HS-27A (cell line): ENCODE results near the gene GOLGA8J.
"Not testable (repeated sequence)": the region's sequence is repeated elsewhere in the genome, so short reads cannot be mapped to it uniquely, and the experiment has no call there.

Experiments used
- DNase-seq: peaks from one replicate; pipeline ENCODE4 v3.0.0-alpha.2; 2012; ENCODE audit warnings: low read depth, missing footprints

Gene GOLGA8J, protein sequence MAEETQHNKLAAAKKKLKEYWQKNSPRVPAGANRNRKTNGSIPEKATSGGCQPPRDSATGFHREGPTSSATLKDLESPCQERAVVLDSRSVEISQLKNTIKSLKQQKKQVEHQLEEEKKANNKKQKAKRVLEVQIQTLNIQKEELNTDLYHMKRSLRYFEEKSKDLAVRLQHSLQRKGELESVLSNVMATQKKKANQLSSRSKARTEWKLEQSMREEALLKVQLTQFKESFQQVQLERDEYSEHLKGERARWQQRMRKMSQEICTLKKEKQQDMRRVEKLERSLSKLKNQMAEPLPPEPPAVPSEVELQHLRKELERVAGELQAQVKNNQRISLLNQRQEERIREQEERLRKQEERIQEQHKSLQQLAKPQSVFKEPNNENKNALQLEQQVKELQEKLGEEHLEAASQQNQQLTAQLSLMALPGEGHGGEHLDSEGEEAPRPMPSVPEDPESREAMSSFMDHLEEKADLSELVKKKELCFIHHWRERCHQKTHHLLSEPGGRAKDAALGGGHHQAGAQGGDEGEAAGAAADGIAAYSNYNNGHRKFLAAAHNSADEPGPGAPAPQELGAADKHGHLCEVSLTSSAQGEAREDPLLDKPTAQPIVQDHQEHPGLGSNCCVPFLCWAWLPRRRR

DNA sequence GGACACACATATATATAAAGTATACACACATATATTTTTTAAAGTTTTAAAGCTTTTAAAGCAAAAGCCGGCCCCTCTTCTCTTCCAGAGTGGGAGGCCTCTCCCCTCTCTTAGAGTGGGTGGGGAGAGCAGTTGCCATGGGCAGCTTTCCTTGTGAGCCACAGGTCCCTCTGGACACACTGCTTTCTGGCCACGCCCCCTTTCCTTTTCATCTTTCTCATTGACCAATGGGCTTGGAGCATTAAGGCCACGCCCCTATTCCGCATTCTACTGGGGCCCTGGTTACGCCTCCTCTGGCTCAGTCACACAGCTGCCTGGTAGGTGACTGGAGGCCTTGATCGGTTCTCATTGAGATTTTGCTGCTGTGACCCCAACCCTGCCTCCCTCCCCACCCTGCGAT, at the start of gene GOLGA8J:
TSS of gene GOLGA8J (plus strand) at position 301 of the 400 bp plus-strand sequence. CDS start at position 399, 98 bp downstream.
- DNase-seq = not testable (repeated sequence)

DNA sequence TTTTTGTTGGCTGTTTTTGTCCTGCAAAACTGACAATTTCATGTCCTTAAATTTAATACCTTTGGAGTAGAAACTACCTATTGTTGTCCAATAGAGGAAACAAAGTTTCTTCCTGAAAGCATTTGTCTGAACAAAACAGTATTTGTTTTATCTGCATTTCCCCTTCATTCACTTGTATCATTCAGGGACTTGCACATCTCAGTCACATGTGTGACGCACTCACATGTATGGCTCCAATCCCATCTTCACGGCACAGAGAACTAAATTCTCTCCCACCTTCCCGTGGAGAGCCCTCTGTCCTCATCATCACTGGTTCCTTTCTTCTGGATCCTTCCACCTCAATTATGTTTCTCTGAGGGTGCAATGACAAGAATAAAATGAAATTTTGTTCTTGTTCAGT, 49.5 kb upstream of the GOLGA8J start:
- no peak for DNase-seq

DNA sequence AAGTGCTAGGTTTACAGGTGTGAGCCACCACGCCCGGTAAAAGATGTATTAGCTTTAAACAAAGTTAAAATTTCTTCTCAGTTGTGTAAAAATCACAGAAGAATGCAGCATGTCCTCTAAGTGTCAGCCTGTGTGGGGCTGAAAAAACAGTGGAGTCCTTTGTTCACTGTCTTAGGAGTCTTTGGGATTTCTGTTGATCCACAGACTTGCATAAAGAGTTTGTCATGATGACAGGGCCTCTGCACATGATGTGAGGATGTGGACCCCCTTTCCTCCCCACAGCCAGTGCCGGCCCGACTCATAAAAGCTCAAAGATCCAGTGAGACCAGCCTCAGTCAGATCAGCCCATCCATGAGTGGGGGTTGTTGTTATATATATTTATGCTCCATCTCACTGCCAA, 49.0 kb upstream of the GOLGA8J start:
- no peak for DNase-seq

DNA sequence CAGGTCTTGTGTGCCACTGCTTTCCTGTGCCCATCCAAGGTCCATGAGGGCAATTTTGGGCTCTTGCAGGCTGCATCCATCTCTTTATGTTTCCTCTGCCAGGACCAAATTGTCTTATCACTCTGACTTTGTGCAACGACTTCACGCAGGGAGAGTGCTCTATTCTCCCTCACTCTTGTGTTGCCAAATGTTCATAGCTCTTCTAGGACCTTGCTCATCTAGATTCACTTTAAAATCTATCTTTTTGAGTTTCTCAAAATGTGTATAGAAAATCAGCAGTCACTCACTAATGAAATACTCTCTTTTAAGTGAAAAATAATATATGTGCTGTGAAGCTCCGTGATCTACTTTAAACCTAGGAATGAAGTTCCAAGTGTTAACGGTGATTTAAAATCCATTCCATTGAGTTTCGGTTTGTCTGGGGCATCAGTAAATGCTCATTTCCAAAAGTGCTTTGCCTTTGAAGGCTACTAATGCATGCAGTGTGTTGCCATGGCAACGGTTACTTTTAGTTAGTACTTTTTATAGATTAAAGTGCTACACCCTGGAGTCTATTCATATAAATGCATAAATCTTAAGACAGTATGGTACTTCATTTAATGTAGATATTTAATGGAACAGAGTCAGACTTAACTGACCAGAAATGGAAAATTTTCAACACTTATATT, 46.6 kb upstream of the GOLGA8J start:
- DNase-seq = no peak

DNA sequence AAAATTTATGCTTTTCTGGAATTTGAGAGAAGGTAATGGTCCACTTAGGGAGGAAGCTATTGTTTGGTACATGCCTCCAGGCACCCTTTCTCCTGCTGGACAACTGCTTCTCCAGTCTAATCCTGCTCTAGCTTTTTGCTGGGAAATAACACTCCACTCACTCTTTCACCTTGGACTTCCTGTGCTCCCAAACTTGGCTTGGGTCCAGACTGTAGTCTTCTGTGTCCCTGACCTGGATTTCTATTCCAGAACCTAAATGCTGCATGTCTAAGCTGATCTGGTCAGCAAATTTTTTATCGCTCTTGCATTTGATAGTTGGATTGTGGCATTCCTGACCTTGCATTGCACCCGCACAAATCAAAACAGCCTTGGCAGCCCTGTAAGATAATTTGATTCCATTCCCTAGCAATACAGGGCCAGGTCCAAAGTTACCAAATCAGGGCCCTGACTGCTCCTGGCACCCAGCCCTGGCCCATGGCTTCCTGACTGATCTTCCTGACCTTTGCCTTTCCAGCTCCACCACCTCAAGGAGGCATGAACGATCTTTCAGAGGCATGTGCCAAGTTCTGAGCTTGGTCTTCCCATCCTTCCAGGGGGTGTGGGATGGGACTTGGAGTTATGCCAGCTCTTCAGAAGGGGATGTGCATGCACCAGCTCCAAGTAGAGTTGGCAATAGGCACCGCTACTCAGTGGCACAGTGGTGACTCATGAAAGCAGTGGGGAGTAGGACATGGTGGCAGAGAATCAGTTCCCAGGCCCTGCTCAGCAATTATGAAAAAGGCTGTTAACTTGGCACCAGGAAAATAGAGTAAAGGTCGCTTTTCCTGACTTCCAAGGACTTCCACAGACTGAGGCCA, 43.9 kb upstream of the GOLGA8J start:
- no peak for DNase-seq

DNA sequence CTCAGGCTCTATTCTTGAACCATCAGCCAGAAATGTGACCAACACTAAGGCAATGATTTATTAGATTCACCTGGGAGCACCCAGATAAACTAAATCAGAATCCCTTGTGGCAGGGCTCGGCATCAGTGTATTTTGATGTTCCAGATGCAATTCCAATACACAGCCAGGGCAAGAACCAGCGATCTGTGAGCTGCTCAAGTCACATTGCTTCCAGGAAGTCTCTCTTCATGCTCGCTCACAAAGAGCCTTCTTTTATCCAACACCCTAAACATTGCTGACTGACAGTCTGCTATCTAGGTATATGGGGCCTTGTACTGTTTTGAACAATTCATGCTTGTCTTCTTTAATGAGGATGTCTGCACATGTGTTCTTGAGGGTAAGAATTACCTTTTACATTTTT, 40.9 kb upstream of the GOLGA8J start:
- DNase-seq = no peak

DNA sequence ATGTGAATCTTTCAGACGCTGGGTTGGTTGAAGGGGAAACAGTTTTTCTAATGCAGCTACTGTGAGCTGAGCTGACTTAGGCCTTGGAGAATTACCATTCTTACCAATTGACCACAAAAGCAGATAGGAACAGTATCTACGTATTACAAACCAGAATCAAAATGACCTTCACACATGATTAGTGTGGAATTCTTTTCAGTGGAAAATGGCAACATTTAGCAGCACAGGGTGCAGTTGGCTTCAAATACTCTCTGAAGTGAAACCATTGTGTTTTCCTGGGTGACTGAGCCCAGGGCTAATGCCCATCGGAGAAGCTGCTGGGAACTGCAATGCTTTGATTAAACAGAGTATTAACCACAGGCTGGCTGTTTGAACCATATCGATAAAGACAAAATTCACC, 40.2 kb upstream of the GOLGA8J start:
- no peak for DNase-seq

DNA sequence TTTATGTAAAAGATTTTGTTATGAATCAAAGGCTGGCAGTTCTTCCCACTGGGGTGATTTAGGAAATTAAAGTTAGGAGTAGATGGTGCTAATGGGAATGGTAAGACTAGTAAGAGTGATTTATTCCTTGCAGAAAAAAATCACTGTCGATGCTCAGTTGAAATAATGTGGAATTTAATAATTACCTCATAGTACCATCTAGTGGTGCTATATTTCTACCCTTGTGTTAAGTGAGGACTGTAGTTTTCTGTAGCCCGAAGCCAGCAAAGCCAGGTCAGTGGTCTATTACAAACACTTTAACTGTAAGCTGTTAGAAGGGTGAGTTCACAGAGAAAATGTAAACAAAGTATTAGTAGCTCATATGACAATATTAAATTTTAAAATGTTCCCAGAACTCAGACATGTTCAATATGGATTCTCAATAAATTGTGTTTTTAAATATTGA, 39.5 kb upstream of the GOLGA8J start:
- DNase-seq = no peak

DNA sequence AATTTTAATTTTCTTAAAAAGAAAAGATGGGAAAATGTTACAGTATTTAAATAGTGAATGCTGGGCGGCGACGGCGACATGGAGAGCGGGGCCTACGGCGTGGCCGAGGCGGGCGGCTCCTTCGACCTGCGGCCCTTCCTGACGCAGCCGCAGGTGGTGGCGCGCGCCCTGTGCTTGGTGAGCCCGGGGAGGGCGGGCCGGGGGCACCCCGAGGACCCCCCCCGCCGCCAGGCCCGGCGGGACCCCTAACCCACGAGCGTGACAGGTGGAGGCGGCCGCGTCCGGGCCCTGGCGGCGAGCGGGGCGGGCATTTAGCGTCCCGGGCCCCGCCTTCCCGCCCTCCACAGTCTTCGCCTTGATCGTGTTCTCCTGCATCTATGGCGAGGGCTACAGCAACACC, 38.4 kb upstream of the GOLGA8J start:
- no peak for DNase-seq

DNA sequence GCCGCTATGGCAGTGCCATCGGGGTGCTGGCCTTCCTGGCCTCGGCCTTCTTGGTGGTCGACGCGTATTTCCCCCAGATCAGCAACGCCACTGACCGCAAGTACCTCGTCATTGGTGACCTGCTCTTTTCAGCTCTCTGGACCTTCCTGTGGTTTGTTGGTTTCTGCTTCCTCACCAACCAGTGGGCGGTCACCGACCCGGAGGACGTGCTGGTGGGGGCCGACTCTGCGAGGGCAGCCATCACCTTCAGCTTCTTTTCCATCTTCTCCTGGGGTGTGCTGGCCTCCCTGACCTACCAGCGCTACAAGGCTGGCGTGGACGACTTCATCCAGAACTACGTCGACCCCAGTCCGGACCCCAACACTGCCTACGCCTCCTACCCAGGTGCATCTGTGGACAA, 37.9 kb upstream of the GOLGA8J start:
- DNase-seq = not testable (repeated sequence)

DNA sequence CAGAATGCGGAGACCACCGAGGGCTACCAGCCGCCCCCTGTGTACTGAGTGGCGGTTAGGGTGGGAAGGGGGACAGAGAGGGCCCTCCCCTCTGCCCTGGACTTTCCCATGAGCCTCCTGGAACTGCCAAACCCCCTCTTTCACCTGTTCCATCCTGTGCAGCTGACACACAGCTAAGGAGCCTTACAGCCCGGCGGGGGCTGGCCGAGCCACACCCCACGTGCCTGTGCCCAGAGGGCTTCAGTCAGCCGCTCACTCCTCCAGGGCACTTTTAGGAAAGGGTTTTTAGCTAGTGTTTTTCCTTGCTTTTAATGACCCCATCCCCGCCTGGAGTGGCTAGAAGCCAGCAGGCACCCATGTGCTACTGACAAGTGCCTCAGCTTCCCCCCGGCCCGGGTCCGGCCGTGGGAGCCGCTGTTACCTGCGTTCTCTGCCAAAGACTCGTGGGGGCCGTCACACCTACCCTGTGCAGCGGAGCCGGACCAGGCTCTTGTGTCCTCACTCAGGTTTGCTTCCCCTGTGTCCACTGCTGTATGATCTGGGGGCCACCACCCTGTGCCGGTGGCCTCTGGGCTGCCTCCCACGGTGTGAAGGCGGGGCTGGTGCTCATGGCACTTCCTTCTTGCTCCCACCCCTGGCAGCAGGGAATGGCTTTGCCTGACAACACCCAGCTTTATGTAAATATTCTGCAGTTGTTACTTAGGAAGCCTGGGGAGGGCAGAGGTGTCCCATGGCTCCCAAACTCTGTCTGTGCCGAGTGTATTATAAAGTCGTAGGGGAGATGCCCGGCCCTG, 37.3 kb upstream of the GOLGA8J start:
- not testable (repeated sequence) for DNase-seq

DNA sequence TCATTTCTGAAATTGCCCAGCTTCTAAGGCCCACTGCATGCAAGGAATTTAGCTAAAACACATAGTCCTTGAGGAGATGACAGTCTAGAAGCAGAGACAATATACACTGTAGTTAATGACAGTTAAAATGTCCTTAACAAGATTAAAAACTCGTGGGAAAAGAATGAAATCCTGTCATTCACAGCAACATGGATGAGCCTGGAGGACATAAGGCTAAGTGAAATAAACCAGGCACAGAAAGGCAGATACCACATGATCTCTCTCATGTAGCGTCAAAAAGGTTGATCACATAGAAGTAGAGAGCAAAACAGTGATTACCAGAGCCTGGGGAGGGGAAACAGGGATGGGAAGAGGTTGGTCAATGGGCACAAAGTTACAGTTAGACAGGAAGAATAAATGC, 36.3 kb upstream of the GOLGA8J start:
- DNase-seq = no peak

DNA sequence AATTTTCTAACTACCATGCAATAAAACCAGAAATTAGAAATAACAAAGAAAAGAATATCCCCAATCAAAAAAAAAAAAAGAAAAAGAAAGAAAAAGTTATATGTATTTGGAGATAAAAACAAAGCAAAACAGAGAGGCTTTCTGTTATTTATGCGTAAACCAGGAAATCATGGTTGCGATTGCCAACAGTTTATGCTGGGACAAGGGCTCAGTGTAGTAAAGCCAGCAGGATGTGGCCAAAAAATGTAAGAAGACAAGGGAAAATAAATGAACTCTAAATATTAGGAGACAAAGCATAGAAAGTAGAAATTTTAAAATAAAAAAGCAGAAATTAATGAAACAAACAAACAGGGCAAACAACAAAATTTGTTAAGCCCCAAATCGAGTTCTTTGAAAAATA, 27.2 kb upstream of the GOLGA8J start:
- DNase-seq = no peak

DNA sequence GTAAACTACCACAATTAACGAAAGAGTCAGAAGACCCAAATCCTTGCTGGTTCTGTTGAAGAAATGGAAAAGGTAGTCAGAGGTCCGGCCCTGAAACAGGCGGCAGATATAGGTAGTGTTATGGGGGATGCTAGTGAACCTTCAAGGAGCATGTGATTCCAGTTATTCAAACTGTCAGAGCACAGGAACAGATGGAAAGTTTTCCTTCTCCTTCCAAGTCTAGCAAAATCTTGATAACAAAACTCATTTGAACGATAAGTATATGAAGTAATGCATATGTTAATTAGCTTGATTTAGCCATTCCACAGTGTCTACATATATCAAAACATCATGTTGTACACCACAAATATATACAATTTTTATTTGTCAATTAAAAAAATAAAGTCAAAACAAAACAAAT, 26.6 kb upstream of the GOLGA8J start:
- no peak for DNase-seq

DNA sequence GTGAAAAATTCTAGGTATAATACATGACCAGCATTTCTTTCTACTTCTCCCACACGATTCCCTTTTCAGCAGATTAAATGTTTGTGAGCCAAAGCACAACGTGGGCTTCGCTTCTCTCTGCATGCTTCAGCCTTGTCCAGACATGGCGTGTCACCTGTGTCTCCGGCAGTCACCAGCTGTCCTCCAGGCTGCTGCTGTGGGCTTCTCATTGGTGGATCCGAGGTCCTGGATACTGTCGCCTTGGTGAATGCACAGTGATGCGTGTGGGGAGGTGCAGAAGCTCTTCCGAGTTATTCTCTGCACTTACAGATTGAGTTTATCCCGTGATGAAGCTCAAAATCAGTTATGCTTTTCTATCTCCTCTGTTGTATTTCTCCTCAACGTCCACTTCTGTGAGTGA, 23.0 kb upstream of the GOLGA8J start:
- no peak for DNase-seq

DNA sequence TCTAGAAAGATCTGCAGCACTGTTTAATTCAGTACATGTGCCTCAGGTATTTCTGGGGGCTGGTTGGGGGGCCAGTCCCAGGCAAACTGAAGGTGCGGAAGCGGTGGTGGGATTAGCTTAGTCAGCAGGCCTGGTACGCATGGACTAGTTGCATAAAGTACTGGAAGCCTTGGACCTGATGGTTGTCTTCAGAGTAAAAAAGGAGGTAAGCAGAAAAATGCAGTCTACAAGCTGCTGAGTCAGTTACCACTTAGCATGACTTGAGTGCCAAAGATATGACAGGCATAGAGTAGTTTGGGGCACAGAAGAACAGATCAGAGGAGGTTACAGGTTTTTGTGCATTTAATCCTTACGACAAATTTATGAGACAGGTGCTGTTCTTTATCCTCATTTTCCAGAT, 19.9 kb upstream of the GOLGA8J start:
- no peak for DNase-seq

DNA sequence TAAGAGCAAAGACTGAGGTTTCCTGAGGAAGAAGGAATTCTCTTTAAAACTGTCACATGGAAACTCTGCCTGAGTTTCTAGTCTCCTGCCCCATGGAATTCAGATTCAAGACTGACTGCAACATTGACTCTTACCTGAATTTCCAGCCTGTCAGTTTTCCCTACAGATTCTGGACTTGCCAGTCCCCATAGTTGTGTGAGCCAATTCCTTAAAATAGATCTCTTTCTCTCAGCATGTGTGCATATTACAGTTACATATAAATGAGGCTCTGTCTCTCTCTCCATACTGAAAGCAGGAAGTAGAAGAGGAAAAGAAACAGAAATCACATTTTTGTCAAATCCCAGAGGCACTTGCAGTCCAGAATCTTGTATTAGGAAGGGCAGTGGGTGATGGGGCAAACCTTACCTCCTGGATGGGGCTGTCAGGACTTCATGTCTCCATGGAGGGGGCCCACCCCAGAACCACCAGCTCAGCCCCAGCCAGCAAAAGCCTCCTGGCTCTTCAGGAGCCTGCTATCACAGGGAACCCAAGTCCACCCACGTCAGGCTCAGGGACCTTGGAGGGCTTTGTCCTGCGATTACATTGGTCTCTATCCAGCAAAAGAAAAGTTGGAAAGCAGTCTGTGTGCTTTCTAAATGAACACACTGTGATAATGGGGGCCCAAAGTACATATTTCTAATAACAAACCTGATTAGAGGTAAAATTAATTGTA, 18.8 kb upstream of the GOLGA8J start:
- DNase-seq = no peak

DNA sequence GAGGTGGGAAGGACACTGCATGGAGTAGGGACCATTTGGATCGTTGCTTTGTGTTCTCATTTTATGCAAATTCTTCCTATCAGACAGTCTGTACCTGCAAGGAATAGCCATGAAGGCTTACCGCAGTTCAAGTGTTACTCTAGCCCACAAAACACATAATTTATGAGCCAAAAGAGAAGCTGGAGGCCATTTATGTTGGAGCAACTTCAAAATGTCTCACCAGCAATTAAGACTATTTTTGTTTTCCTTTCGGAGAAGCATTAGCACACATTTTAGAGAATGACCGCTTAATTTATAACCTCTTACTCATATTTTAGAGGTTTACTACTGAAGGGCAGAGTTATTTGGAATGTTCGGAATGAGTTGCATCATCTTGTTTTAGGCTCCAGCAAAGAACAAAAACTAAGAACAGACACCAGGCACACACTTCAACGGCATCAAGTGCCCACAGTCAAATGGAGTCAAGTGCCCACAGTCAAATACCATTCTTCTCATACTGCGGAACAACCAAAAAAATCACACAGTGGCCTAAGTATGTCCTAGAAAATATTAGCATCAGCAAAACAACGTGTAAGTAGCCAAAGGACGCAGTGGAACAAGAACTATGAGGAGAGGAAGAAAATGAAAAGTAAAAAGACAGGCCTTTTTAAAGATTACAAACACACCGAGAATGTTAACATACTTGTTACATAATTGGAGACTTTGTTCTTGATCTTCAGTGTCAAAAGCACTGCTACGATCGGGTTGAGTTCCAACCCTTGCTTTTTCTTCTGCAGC, 17.5 kb upstream of the GOLGA8J start:
- peak; percentile 74 for DNase-seq

DNA sequence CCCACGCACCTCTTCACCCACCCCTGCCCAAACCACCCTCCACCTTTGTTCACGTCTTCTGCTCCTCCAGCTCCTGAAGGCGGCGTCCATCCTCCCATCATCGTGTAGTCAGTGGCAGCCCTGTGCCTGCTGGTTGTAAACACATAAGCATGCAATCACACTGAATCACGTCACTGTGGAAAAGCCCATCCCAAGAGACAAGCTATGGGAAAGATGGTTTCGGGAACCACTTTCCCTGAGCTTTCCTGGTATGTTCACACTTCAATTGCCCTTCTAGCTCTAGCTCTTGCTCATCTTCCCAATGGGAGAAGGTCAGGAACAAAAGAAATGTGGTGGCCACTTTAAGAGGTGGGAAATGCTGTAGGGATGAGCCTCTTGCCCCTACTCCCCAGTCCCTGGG, 14.4 kb upstream of the GOLGA8J start:
- DNase-seq = no peak

DNA sequence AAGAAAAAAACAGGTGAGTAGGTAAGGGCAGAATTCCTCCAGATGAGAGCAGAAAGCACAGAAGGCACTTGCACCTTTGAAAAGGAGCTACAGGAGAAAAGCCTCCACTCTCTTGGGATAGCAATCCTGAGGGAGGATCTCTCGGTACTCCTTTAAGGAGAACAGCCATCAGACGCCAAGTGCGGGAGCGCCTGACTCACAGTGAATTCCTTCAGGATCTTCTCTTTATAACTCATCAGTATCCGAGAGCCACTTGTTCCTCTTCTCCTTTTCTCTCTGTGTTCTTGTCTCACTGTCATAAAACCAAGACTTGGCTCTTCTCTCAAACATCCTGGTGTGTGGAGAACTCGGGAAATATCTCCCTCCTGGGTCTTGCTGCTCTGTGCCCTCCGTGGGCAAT, 10.1 kb upstream of the GOLGA8J start:
- DNase-seq = no peak
